GM23338 (cell line): ENCODE data around the gene GRM4.

Experiments
- CREB1 ChIP-seq: fragments of 250-450 bp; sonication (Bioruptor Pico); IDR thresholded peaks from 2 replicates; pipeline ENCODE4 v1.5.0; 2020; ENCODE audit warnings: low read depth, mild to moderate bottlenecking, moderate library complexity
- CTCF ChIP-seq, 2 experiments: fragments of 200-600 bp in 1 of 2; sonication (generic) in 1 of 2; conservative IDR thresholded peaks; 2 replicates each; pipeline versions ENCODE4 v1.5.1 to v1.6.1; 2016 to 2017; ENCODE audit warnings: antibody characterized with exemption in 2 of 2, low read depth in 2 of 2, mild to moderate bottlenecking in 2 of 2, moderate library complexity in 1 of 2
- EZH2 ChIP-seq: fragments of 200-600 bp; sonication (generic); IDR thresholded peaks from one replicate; pipeline ENCODE4 v1.8.0; 2017; ENCODE audit warnings: antibody characterized with exemption, mild to moderate bottlenecking, low read depth; ENCODE audit not compliant: unreplicated experiment
- EZH2phosphoT487 ChIP-seq: fragments of 200-600 bp; sonication (generic); IDR thresholded peaks from one replicate; pipeline ENCODE4 v1.8.1; 2018; ENCODE audit warnings: antibody characterized with exemption; ENCODE audit not compliant: unreplicated experiment
- JUNB ChIP-seq: IDR thresholded peaks from one replicate; pipeline ENCODE4 v1.6.1; 2016; ENCODE audit warnings: antibody characterized with exemption; ENCODE audit not compliant: unreplicated experiment
- POLR2AphosphoS5 ChIP-seq: IDR thresholded peaks from 2 replicates; pipeline ENCODE4 v1.6.1; 2016; ENCODE audit warnings: antibody characterized with exemption, low read depth
- REST ChIP-seq: IDR thresholded peaks from one replicate; pipeline ENCODE4 v1.6.1; 2018; ENCODE audit warnings: antibody characterized with exemption; ENCODE audit not compliant: unreplicated experiment
- STAT1 ChIP-seq: IDR thresholded peaks from one replicate; pipeline ENCODE4 v1.6.1; 2016; ENCODE audit warnings: antibody characterized with exemption; ENCODE audit not compliant: unreplicated experiment
- ZNF114 ChIP-seq: fragments of 250-450 bp; sonication (Bioruptor Pico); IDR thresholded peaks from 2 replicates; pipeline ENCODE4 v1.5.0; 2020; ENCODE audit warnings: mild to moderate bottlenecking, moderate library complexity
- ZNF462 ChIP-seq: fragments of 250-450 bp; sonication (Bioruptor Pico); IDR thresholded peaks from 2 replicates; pipeline ENCODE4 v1.5.0; 2020; ENCODE audit warnings: mild to moderate bottlenecking, moderate library complexity

- 0 out of 4 replicates have a peak, but pooled peaks of 1 of the 2 experiments have one; percentile 11 for TF ChIP-seq CTCF (conservative IDR thresholded peaks at IDR 0.05; ENCODE audit: low read depth in 2 of 2)
- TF ChIP-seq EZH2 = no peak
- TF ChIP-seq REST = no peak
- TF ChIP-seq POLR2AphosphoS5 = no peak
- no peak for TF ChIP-seq JUNB
- TF ChIP-seq EZH2phosphoT487 = no peak
- TF ChIP-seq ZNF114 (CRISPR knock-in tag) = no peak
- no peak for TF ChIP-seq ZNF462 (CRISPR knock-in tag)
- TF ChIP-seq STAT1 = no peak
- TF ChIP-seq CREB1 (CRISPR knock-in tag) = no peak
These were observed 75.4 kb downstream of the GRM4 start for GRCh38 chr6:34070315-34071135.
